Epithelial cell of esophagus (primary cell): ENCODE data around the gene MYL6B.
A peak's percentile ranks its signal among the peaks of the same experiment; 100 is the strongest.

ENCODE experiments used
- DNase-seq: peaks from one replicate; pipeline ENCODE4 v3.0.0; 2010; ENCODE audit warnings: low read depth
- H3K4me3 ChIP-seq: 2 replicates; pipeline ENCODE4 v1.5.1; 2011; ENCODE audit warnings: mild to moderate bottlenecking, low read length, control low read depth
- CTCF ChIP-seq: IDR thresholded peaks from 2 replicates; pipeline ENCODE4 v1.5.1; 2011; ENCODE audit warnings: low read depth, mild to moderate bottlenecking, low read length, control low read depth, inconsistent platforms; ENCODE audit not compliant: insufficient read depth; ENCODE audit errors: missing control alignments

The MYL6B gene

DNA sequence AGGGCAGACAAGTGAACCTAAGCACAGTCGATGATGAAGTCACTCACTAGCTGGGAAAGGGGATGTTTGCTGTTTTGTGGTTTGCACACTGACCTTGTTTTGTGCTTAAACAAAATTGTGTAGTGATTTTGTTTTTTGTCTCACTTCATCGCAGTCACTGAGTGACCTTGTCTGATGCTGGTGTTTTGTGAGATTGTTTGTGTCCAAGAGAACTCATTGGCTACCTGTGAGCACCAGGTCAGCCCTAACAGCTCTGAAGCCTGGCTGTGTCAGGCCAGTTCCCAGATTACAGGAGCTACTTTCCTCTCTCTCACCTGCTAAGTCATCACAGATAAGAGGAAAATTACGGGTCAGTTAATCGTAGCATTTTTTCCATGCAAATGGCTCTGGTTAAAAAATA lies 28.3 kb upstream of the MYL6B start:
- TF ChIP-seq CTCF, result no peak
- H3K4me3 ChIP-seq, result no peak overlapping the region
- no peak for DNase-seq

- no peak for TF ChIP-seq CTCF
- H3K4me3 ChIP-seq, result no peak overlapping the region
- DNase-seq, result no peak
Measured at GRCh38 chr12:56126732-56127239, 25.6 kb upstream of the MYL6B start.

- DNase-seq, result no peak
- H3K4me3 ChIP-seq, result peak overlapping the region; percentile 93
- no peak for TF ChIP-seq CTCF
Measured at GRCh38 chr12:56127485-56127887, 24.9 kb upstream of the MYL6B start.

DNA sequence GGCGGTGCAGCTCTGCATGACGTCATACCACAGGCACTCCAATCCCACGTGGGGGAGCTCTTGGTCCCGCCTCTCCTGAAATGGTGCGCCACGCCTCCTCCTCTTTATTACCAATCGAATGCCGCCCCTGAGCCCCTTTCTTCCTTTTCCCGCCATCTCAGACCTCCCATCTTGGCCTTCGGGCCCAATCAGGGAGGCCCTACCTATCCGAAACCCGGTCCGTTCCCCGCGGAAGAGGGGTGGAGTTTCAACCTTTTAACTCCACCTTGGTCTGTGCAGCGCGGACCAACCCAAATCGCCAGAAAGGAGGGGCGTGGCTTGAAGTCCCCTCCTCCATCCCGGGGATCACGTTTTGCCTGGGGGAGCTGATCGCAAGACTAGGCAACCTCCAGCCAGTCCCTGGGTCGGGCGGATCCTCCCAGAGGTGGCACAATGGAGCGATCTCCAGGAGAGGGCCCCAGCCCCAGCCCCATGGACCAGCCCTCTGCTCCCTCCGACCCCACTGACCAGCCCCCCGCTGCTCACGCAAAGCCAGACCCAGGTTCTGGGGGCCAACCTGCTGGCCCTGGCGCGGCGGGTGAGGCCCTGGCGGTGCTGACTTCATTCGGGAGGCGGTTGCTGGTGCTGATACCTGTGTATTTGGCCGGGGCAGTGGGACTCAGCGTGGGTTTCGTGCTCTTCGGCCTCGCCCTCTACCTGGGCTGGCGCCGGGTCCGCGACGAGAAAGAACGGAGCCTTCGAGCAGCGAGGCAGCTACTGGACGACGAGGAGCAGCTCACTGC lies 24.3 kb upstream of the MYL6B start, which contains the start of gene ESYT1:
Gene ESYT1 (plus strand): TSS at position 380 of the 782 bp plus-strand sequence. CDS start 53 bp downstream, at position 433.
- peak within 1 kb of the TSS; percentile 93 for H3K4me3 ChIP-seq
- no peak for TF ChIP-seq CTCF
- DNase-seq, result peak; percentile 100

DNA sequence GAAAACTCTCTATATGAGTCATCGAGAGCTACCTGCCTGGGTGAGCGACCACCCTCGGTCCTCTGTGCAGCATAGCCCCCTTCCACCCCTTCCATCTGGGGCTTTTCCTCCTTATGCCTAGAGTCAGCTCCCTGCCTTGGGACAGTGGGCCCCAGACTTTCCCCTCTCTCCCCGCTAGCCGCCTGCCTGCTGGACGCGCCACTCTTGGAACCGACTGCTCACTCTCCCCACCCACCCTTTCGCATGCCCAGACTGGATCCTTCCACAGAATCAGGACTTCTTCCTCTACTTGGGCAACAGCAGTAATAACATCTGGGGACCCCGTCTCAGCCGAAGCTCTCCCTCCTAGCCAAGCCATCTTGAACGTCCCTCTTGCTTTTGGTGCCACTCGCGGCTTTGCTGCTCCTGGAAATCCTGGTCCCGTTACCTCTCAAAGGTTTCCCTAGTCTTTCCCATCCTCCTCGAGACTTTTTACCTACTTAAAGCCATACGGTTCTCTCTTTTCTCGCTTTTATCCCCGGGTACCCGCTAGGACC lies 23.6 kb upstream of the MYL6B start:
- peak; percentile 47 for DNase-seq
- H3K4me3 ChIP-seq, result peak overlapping the region; percentile 93
- no peak for TF ChIP-seq CTCF

DNA sequence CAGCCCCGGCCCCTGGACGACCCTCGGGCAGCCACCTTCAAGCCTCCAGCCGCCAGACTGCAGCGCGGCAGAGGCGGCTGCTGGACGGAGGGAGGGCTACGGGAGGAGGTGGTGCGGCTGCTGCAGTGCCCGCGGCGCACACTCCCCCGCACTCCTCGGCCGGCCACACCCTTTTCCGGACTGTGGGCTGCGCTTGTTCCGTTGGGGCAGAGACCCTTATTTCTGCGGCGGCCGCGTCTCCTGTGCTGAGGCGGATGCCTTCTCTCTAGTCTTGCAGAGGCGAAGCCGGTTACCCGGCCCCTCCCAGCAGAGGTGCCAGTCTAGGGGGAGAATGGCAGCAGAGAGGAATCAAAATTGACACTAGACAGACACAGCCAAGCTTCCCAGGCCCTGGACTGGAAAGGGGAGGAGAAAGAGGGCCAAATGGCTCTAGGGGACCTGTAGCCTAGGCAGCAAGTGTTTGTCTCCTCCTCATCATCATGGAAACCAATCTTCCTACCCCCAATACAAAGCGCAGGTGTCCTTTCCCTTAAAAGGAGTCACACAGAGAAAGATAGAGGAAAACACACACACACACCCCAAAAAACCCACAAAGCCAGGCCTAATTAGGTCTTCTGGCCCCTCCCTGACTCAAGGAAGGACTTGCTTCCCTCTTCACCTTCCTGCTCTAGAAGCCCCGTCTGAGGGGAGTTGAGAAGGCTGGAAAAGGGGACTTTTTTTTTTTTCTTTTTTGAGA lies 23.0 kb upstream of the MYL6B start:
- DNase-seq, result peak; percentile 57

More for the DNA sequence above, 23.0 kb upstream of the MYL6B start:
- peak overlapping the region; percentile 93 for H3K4me3 ChIP-seq
- TF ChIP-seq CTCF, result no peak
